ENCODE measurements around the gene USP12.

USP12 gene

DNA sequence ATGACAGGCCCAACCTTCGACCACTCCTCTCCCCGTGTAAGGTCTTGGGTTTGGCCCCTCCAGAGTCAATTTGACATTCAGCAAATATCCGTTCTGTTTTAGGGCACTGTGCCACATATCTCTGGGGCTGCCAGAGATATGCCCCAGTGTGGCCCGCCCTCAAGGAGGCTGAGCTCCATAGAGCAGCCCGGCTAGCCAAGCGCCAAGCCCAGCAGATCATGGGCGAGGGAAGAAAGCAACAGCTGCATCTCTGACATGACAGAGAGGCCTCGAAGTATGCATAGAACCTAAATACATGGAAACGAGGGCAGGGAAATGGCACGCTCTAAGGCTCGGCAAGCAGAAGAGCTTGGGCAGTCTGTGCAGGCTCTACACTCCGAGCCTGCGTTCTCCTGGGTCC lies 124.5 kb downstream of the USP12 start:
- no peak for FAIRE-seq

GRCh38 chr13:27044837-27045570 lies 126.6 kb downstream of the USP12 start:
- FAIRE-seq (peak; percentile 79), DNase-seq (ENCODE audit: extremely low spot score, insufficient read length, low read depth) (no peak)

More for the DNA sequence above, 124.5 kb downstream of the USP12 start:
- no peak for DNase-seq (ENCODE audit: extremely low spot score, insufficient read length, low read depth)

DNA sequence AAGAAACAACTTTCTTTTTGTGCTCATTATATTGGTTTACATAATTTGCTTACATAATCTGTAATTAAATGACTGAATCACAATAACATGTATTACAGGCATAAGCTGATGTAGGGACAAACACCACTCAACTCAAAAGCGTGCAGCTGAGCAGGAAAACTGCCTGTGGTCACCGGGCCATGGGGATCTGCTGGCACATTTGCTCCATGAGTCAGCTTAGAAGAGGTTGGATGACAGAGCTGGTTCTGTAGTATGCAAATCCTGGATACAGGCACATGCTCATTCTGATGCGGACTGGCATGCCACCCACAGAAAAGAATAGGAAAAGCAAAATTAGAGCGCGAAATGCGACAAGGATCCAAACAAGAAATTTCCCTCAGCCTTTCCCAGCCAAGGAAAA lies 128.6 kb downstream of the USP12 start:
- FAIRE-seq (no peak), DNase-seq (ENCODE audit: extremely low spot score, insufficient read length, low read depth) (no peak)

GRCh38 chr13:27041341-27041740 lies 130.3 kb downstream of the USP12 start:
- no peak for FAIRE-seq

GRCh38 chr13:27040826-27041108 lies 130.8 kb downstream of the USP12 start:
- no peak for DNase-seq (ENCODE audit: extremely low spot score, insufficient read length, low read depth)
- FAIRE-seq, result no peak

More at GRCh38 chr13:27041341-27041740, 130.3 kb downstream of the USP12 start:
- DNase-seq (ENCODE audit: extremely low spot score, insufficient read length, low read depth), result no peak

GRCh38 chr13:27039171-27039701 lies 132.4 kb downstream of the USP12 start:
- no peak for FAIRE-seq
- no peak for DNase-seq (ENCODE audit: extremely low spot score, insufficient read length, low read depth)

- no peak for FAIRE-seq
- DNase-seq (ENCODE audit: extremely low spot score, insufficient read length, low read depth), result no peak
These were observed 133.3 kb downstream of the USP12 start for GRCh38 chr13:27038323-27038722.

DNA sequence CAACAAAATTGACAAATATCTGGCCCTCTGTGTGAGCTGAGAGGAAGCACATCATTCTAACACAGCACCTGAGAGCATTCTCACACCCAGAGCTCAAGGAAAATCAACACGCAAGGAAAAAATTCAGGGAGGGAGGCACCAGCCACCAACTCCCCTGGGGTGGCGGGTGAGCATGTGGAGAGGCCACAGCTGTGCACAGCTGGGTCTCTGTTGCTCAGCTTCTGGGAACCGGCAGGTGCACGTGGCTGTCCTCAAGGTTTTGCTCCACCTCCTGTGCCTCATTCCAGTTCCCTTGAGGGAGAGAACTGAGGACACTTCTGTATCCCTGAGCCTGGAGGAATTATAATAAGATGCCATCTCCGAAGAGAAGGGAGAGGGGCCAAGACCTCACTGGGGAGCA lies 134.0 kb downstream of the USP12 start:
- DNase-seq (ENCODE audit: extremely low spot score, insufficient read length, low read depth) (no peak), FAIRE-seq (no peak)

DNA sequence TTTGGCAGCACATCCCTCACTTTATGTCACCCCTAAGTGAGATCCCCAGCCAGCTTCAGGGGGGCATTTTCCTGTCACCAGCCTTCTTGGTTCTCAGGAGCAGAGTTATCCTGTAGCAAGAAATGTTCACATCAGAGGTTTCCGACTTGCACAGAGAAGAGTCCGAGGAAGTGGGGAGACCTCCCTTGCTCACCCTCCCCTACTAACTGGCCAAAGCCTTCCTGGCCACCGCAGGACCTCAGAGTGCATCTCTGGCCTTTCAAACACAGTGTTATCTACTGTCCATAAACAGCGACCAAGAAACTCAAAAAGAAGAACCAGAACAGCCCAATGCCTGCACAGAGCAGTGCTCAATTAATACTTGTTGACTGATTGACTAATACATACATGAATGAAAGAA lies 134.4 kb downstream of the USP12 start:
- no peak for DNase-seq (ENCODE audit: extremely low spot score, insufficient read length, low read depth)
- no peak for FAIRE-seq

- no peak for FAIRE-seq
- no peak for DNase-seq (ENCODE audit: extremely low spot score, insufficient read length, low read depth)
These were observed 135.2 kb downstream of the USP12 start for GRCh38 chr13:27036236-27036981.

DNA sequence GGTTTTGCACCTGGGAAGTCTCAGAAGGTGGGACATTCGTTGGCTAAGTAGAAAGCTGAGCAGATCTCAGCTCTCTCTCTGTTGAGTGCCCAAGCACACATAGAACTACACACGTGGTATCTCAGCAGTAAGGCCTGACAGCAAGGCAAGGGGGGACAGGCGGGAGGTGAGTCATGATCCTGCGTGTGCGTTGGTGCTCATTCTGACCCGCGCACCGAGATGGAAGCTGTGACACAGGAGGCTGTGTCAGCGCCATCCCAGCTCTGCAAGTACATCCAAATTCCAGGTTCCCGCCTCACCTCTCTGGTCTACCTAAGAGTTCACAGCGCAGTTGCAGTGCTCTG lies 135.7 kb downstream of the USP12 start:
- no peak for DNase-seq (ENCODE audit: extremely low spot score, insufficient read length, low read depth)
- no peak for FAIRE-seq

GRCh38 chr13:27034678-27035111 lies 136.9 kb downstream of the USP12 start:
- DNase-seq (ENCODE audit: extremely low spot score, insufficient read length, low read depth) (no peak), FAIRE-seq (no peak)

DNA sequence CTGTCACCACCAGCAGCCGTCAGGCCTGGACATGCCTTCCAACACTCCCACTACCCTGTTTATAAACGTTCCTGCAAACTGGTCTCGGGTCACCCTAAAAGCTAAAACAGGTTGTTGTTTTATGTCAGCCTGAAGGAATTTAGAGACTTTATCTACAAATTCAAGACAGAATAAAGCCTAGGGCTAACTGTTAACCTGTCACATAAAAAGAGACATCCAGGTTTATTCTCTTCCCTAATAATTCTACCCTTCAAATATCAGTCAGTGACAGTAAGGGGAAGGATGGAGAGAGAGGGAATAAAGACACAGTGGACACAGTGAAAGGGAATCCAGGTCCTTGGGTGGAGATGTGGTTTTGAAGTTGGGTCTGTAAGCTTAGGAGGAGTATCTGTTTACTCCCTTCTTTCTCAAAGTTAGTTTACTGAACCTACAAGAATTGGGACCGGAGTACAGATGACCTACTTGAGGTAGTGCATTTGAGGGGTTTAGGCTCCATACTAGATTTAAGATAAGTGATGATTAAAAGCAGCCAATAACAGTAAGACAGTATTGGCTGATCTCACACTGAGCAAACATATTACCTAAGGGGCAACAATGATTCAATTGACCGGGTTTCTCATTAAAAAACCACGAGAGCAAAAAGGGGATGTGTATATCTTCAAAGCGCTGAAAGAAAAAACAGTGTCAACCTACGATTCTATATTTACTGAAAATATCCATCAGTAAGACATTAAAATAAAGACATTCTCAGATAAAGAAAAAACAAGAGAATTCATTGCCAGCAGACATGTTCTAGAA lies 142.7 kb downstream of the USP12 start:
- DNase-seq (ENCODE audit: extremely low spot score, insufficient read length, low read depth) (no peak), FAIRE-seq (no peak)

DNA sequence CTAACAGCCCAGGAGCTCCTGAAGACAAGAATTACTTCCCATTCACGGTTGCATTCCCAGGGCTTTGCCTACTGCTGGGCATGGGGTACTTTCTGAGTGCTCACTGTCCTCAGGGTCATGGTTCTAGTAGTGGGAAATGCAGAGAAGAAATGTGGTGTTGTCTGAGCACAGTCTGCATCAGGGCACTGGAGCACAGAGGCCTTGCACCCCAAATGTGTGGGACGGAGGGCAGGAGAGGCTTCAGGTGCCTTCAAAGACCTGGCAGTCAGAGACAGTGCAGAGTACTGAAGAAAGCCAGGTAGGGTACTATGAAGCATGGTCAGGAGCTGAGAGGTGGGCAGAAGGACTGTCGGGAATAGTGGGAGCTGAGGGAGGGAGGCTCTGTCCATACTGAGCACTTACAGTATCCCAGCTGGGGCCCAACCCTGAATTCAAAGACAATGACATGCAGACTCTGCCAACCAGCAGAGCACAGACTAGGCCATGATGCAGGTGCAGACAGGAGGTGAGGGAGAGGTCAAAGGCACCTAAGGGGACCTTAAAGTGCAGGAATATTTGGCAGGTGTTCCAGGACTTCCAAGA lies 144.4 kb downstream of the USP12 start:
- no peak for FAIRE-seq
- DNase-seq (ENCODE audit: extremely low spot score, insufficient read length, low read depth), result no peak

GRCh38 chr13:27026396-27026795 lies 145.2 kb downstream of the USP12 start:
- no peak for FAIRE-seq
- DNase-seq (ENCODE audit: extremely low spot score, insufficient read length, low read depth), result no peak

DNA sequence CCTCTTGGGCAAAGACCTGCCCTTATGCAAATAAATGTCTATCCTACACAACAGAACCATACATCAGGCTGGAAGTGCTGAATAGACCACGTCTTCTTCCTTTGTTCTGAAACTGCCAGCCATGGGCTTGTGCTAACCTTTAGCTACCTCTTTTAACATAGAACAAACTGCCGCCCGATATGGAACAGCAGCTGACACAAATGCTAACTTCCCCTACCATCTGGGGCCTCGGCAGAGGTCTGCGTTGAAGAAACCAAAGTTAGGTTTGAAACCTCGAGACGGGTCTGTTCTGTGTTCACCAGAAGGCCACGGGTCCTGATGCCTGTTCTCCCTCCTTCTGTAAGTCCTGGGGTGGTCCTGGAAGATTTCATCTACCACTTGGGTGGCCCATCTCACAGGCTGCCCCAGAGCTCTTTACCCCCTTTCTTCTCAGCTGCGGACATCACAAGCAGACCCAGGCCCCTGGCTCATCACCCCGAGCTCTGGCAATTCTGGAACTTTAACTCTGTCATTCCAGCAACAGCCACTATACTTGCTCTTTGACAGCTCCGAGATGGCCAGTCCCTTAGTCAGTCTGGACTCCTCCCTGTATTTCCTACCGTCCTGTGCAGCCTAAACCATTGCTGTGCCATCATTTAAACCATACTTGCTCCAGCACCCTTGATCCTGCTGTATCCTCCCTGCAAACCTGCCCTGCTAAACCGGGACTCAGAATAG lies 146.7 kb downstream of the USP12 start:
- FAIRE-seq (no peak), DNase-seq (ENCODE audit: extremely low spot score, insufficient read length, low read depth) (no peak)

- DNase-seq (ENCODE audit: extremely low spot score, insufficient read length, low read depth) (no peak), FAIRE-seq (no peak)
These were observed 147.5 kb downstream of the USP12 start for GRCh38 chr13:27024074-27024461.

- no peak for DNase-seq (ENCODE audit: extremely low spot score, insufficient read length, low read depth)
- no peak for FAIRE-seq
These were observed 148.1 kb downstream of the USP12 start for GRCh38 chr13:27023385-27024073.

GRCh38 chr13:27022571-27023311 lies 148.9 kb downstream of the USP12 start:
- DNase-seq (ENCODE audit: extremely low spot score, insufficient read length, low read depth) (no peak), FAIRE-seq (no peak)

All from GM18507 (cell line).